ENCODE results near the gene NOCT. TPM values are rescaled to one million over a fixed set of nuclear protein-coding genes. Genes with fewer than 3 reads are reported as not detected.

The NOCT gene
- 44.3 and 45.5 TPM in 2 replicates for total RNA-seq (2021; fragmentation: NEBNext Ultra II Directional; extraction: Animal tissue kit (Norgen Biotek cat#: 25700))
- 10.4 and 11.4 TPM in 2 replicates for polyA plus RNA-seq (2011; rRNA removed)
- 7.9 TPM for polyA plus RNA-seq (2011; cell fraction: cytosol; rRNA removed)
- polyA plus RNA-seq (2011; cell fraction: nucleus; rRNA removed) = 13.5 TPM
- polyA plus RNA-seq (2012, experiment 1 of 2) = 21.8 to 28.6 TPM (median 24.9 TPM) in 4 replicates
- polyA plus RNA-seq (2012, experiment 2 of 2) = 19.7 TPM
- polyA plus RNA-seq (2013, experiment 1 of 2) = 26.3 TPM
- polyA plus RNA-seq (2013, experiment 2 of 2) = 27.4 TPM
- 46.6 and 57.1 TPM in 2 replicates for polyA minus RNA-seq (2011; rRNA and poly(A)+ RNA removed)
- polyA minus RNA-seq (2011; cell fraction: cytosol; rRNA and poly(A)+ RNA removed) = 32.1 TPM
- 32.6 TPM for polyA minus RNA-seq (2011; cell fraction: nucleus; rRNA and poly(A)+ RNA removed)
- long read RNA-seq, experiment 1, partial matches to known transcripts = 0 of 2 reads
- long read RNA-seq, experiment 1, other reads (novel, unspliced or antisense) = 0 of 2 reads
- long read RNA-seq, experiment 2 = 0 reads

GRCh38 chr4:139015269-139015947 lies at the start of gene NOCT:
Gene NOCT, plus strand, starts transcription at chr4:139015781. Its CDS starts 201 bp downstream, at chr4:139015982.
- no peak within 1 kb of the TSS for H3K14ac ChIP-seq (ENCODE audit: insufficient read length)
- CTCF ChIA-PET (ENCODE audit: partially characterized antibody) = interaction anchor here (1.1 to 3.4 kb wide), 3 partner anchors 8 to 66 kb away, joined by 3 to 15 read pairs (median 3); no protein-coding TSS in a partner anchor
- H3K18ac ChIP-seq (ENCODE audit: extremely low read depth, low read length) = peak within 1 kb of the TSS; percentile 67
- H2BK12ac ChIP-seq (ENCODE audit: low read depth, low read length) = peak within 1 kb of the TSS; percentile 88
- H3K79me1 ChIP-seq (ENCODE audit: low read depth, low read length) = peaks cover 3% of the 10 kb centered on the region; the same call in 1 of the 2 replicates
- peaks cover 17 to 22% (median 21%) of the 10 kb centered on the region in 4 experiments for H3K4me1 ChIP-seq (replicated peaks in 1 of 4; ENCODE audit: control insufficient read depth in 3 of 4, insufficient read depth in 4 of 4, low read length in 3 of 4)
- peaks cover 4% of the 10 kb centered on the region; the same call in 1 of the 2 replicates for H3K23me2 ChIP-seq (ENCODE audit: low read depth, low read length)
- H4K5ac ChIP-seq (ENCODE audit: insufficient read length, low read depth, low read length) = peak within 1 kb of the TSS; percentile 90
- peak within 1 kb of the TSS; percentile 83 for H2BK5ac ChIP-seq (ENCODE audit: low read depth, low read length)
- peak within 1 kb of the TSS; percentile 89 for H3K27ac ChIP-seq (ENCODE audit: low read depth, low read length)
- H3K4ac ChIP-seq (replicated peaks; ENCODE audit: insufficient read length, low read depth, low read length) = peak within 1 kb of the TSS; percentile 73
- 2% methylated on average over 50 of the region's 62 CpGs; no CpG with 5 or more reads in 1 of the 2 experiments for WGBS, 2 experiments (ENCODE audit: extremely low coverage in 1 of 2, insufficient coverage in 1 of 2, insufficient read length in 1 of 2, insufficient replicate concordance in 2 of 2, low coverage in 1 of 2, low lambda C conversion rate in 2 of 2, missing lambda C conversion rate in 1 of 2)
- peak within 1 kb of the TSS; percentile 90 to 98 (median 92) for H3K4me3 ChIP-seq (ENCODE audit: extremely low read depth in 1 of 4, insufficient read depth in 2 of 4, low read depth in 3 of 4, low read length in 4 of 4)
- H3K23ac ChIP-seq (ENCODE audit: insufficient read length) = no peak within 1 kb of the TSS
- H4K8ac ChIP-seq (ENCODE audit: extremely low read depth, insufficient read depth, low read length) = peak within 1 kb of the TSS; percentile 95
- peak within 1 kb of the TSS; percentile 92 for H2BK120ac ChIP-seq (replicated peaks; ENCODE audit: low read depth, low read length)
- POLR2A ChIA-PET (ENCODE audit: partially characterized antibody) = interaction anchor here (0.5 to 5.4 kb wide), 18 partner anchors 9 to 879 kb away, joined by 3 to 39 read pairs (median 4); no protein-coding TSS in a partner anchor
- FAIRE-seq (no peak), DNase-seq (ENCODE audit: low read depth in 1 of 2, low spot score in 2 of 2) (peak; percentile 47 to 91)
- peak within 1 kb of the TSS; percentile 64 for H3K56ac ChIP-seq (replicated peaks; ENCODE audit: insufficient read length, low read depth, low read length)
- H2AFZ ChIP-seq (ENCODE audit: low read length) = no peak within 1 kb of the TSS
- peaks cover 4 to 42% of the 10 kb centered on the region in 2 experiments for H3K79me2 ChIP-seq (ENCODE audit: control insufficient read depth in 1 of 2, insufficient read depth in 2 of 2, low read length in 2 of 2)
- H4K91ac ChIP-seq (replicated peaks; ENCODE audit: insufficient read length, low read length) = peak within 1 kb of the TSS; percentile 46
- no peak within 1 kb of the TSS for H2BK15ac ChIP-seq (ENCODE audit: low read length)
- peak within 1 kb of the TSS; percentile 79 to 98 (median 85) for H3K9ac ChIP-seq (replicated peaks in 1 of 4; ENCODE audit: extremely low read depth in 1 of 4, low read depth in 3 of 4, low read length in 3 of 4)
- H4K20me1 ChIP-seq (replicated peaks in 1 of 2; ENCODE audit: control insufficient read depth in 1 of 2, insufficient read depth in 2 of 2, low read length in 2 of 2) = peaks cover 2 to 8% of the 10 kb centered on the region in 2 experiments
- H3K4me2 ChIP-seq (ENCODE audit: insufficient read depth in 1 of 2, low read depth in 2 of 2, low read length in 2 of 2) = peak within 1 kb of the TSS; percentile 75 to 94
- H3K27me3 ChIP-seq (replicated peaks in 1 of 4; ENCODE audit: control insufficient read depth in 3 of 4, extremely low read depth in 1 of 4, insufficient read depth in 3 of 4, low read length in 3 of 4) = no peaks in the 10 kb centered on the region
- H3K9me3 ChIP-seq (ENCODE audit: insufficient read depth in 2 of 2, low read depth in 1 of 2, low read length in 1 of 2) = no peaks in the 10 kb centered on the region
- H3K36me3 ChIP-seq (ENCODE audit: control insufficient read depth in 2 of 4, insufficient read depth in 4 of 4, low read length in 3 of 4) = no peaks in the 10 kb centered on the region; a peak in 1 of 8 replicates
- no peak within 1 kb of the TSS for H2AK5ac ChIP-seq (ENCODE audit: low read depth, low read length)
- peak within 1 kb of the TSS; percentile 82; the same call in 1 of the 2 replicates for H2BK20ac ChIP-seq (ENCODE audit: low read length)
- TF ChIP-seq YY1 (IDR thresholded peaks at IDR 0.05; ENCODE audit: low read depth, low read length) (no peak), EP300 (IDR thresholded peaks at IDR 0.05; ENCODE audit: borderline replicate concordance in 1 of 2, low read depth in 2 of 2, low read length in 2 of 2) (peak in 1 of 2 experiments; percentile 100; a peak in 2 of 3 replicates), KDM5A (IDR thresholded peaks at IDR 0.05; ENCODE audit: low read length) (no peak), SP1 (IDR thresholded peaks at IDR 0.05; ENCODE audit: low read depth, low read length) (0 out of 2 replicates have a peak, but pooled peaks have one; percentile 8), FOSL1 (IDR thresholded peaks at IDR 0.05; ENCODE audit: insufficient read depth, low read depth, low read length) (no peak), TBP (IDR thresholded peaks at IDR 0.05; ENCODE audit: low read depth, low read length) (peak; percentile 95), TCF12 (IDR thresholded peaks at IDR 0.05; ENCODE audit: low read depth, low read length) (0 out of 2 replicates have a peak, but pooled peaks have one; percentile 62), USF2 (IDR thresholded peaks at IDR 0.05; ENCODE audit: low read length) (peak; percentile 54; the same call in 1 of the 2 replicates)

All from H1 (cell line).